Measurements from ENCODE around the gene ITPRIPL2. TPM values are rescaled to one million over a fixed set of nuclear protein-coding genes. Genes with fewer than 3 reads are reported as not detected.

The ITPRIPL2 gene
- total RNA-seq, 1 experiment from 2014 or later, result 14.5 TPM

Other genes with a start within 250 kb of the ITPRIPL2 start
- gene SMG1, start 187.6 kb upstream of the ITPRIPL2 start, total RNA-seq (2014; rRNA removed; shearing (Covaris generic)), result 18.6 and 25.6 TPM in 2 replicates
- 1.6 and 2.2 TPM in 2 replicates for gene TMC7, start 130.0 kb upstream of the ITPRIPL2 start, total RNA-seq (2014; rRNA removed; shearing (Covaris generic))
- gene COQ7, start 46.4 kb upstream of the ITPRIPL2 start, total RNA-seq (2014; rRNA removed; shearing (Covaris generic)), result 19.8 and 23.0 TPM in 2 replicates
- 0.20 and 0.24 TPM in 2 replicates for gene SYT17, start 54.3 kb downstream of the ITPRIPL2 start, total RNA-seq (2014; rRNA removed; shearing (Covaris generic))
- gene CLEC19A, start 171.8 kb downstream of the ITPRIPL2 start, total RNA-seq (2014; rRNA removed; shearing (Covaris generic)), result not detected in 2 replicates

All from RPMI7951 (cell line).